Measurements from ENCODE around the gene GAPDHS. TPM values are rescaled to one million over a fixed set of nuclear protein-coding genes. Genes with fewer than 3 reads are reported as not detected.

Gene GAPDHS
- total RNA-seq, 3 donors from 2014 or later, result not detected

DNA sequence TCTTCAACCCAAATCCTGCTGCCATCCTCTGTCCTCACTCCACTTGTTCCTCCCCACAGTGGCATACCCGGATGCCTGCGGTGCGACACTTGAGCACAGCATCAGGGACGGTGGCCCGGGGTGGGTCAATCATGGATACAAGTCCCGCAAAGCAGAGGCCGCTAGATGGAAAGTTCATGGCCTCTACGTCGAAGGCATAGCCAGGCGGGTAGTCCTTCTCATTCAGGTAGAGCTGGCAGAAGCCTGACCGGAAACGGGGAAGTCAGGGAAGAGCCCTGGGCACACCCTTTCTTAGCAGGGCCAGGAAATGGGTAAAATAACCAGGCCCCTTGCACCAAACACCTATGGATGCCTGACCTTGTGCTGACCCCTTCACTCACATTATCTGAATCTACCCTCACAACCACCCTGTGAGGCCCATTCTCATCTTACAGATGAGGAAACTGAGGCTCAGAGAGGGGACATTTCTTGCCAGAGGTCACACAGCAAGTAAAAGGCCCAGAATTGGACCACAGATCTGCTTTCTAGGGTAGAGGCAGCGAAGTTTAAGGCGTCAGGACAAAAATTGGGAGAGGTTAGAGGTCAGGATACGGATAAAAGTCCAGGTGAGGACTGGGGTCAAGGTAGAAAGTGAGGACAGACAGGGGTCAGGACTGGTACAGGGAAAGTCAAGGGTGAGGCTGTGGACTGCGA, 23.7 kb downstream of the GAPDHS start:
- Histone ChIP-seq H3K4me3 (no peak overlapping the region), H3K36me3 (ENCODE audit: low read depth) (no peaks in the 10 kb centered on the region), H3K9me3 (no peaks in the 10 kb centered on the region), H3K4me1 (ENCODE audit: low read depth) (peaks cover 5% of the 10 kb centered on the region)
- TF ChIP-seq, protein P1, sequence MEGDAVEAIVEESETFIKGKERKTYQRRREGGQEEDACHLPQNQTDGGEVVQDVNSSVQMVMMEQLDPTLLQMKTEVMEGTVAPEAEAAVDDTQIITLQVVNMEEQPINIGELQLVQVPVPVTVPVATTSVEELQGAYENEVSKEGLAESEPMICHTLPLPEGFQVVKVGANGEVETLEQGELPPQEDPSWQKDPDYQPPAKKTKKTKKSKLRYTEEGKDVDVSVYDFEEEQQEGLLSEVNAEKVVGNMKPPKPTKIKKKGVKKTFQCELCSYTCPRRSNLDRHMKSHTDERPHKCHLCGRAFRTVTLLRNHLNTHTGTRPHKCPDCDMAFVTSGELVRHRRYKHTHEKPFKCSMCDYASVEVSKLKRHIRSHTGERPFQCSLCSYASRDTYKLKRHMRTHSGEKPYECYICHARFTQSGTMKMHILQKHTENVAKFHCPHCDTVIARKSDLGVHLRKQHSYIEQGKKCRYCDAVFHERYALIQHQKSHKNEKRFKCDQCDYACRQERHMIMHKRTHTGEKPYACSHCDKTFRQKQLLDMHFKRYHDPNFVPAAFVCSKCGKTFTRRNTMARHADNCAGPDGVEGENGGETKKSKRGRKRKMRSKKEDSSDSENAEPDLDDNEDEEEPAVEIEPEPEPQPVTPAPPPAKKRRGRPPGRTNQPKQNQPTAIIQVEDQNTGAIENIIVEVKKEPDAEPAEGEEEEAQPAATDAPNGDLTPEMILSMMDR (IDR thresholded peaks at IDR 0.05), result no peak
- intact Hi-C loops (cut with DNase I, micrococcal nuclease), result no loop called here
- DNase-seq, result no peak
- no peak for ATAC-seq

DNA sequence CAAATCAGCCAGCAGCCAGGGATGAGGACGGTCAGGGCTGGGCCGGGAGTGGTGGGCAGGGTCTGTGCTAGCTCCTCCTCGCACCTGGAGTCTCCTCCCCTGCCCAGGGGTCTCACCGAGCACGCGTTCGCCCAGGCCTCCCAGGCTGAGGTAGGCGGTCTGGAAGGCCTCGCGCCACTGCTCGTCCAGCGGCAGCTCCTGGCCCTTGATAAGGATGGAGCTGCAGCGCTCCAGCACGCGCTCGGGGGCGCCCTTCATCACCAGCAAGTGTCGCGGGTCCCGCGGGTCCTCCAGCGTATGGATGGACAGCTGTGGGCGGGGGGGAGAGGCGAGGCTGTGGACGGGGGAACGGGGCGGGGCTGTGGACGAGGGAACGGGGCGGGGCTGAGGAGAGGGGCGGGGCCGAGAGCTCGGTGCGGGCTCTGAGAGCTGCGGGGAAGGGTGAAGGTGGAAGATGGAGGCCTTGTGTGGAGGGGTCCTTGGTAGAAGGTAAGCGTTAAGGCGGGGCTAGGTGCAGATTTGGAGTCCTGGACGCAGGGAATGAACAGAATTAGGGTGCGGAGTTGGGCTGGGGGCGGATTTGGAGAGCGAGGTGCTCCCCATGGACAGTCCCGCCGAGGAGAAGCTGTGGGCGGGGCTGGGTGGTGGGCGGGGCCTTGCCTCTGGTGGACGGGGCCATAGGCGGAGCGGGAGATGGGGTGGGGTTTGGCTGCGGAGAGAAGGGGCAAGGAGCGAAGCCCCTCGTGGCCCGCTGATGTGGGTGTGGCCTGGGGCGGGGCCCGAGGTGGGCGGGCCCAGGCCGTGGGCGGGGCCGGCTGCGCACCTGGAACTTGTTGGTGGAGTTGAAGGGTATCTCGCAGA, 24.5 kb downstream of the GAPDHS start:
- TF ChIP-seq, protein P1 (IDR thresholded peaks at IDR 0.05), result no peak
- intact Hi-C loops (cut with DNase I, micrococcal nuclease), result no loop called here

DNA sequence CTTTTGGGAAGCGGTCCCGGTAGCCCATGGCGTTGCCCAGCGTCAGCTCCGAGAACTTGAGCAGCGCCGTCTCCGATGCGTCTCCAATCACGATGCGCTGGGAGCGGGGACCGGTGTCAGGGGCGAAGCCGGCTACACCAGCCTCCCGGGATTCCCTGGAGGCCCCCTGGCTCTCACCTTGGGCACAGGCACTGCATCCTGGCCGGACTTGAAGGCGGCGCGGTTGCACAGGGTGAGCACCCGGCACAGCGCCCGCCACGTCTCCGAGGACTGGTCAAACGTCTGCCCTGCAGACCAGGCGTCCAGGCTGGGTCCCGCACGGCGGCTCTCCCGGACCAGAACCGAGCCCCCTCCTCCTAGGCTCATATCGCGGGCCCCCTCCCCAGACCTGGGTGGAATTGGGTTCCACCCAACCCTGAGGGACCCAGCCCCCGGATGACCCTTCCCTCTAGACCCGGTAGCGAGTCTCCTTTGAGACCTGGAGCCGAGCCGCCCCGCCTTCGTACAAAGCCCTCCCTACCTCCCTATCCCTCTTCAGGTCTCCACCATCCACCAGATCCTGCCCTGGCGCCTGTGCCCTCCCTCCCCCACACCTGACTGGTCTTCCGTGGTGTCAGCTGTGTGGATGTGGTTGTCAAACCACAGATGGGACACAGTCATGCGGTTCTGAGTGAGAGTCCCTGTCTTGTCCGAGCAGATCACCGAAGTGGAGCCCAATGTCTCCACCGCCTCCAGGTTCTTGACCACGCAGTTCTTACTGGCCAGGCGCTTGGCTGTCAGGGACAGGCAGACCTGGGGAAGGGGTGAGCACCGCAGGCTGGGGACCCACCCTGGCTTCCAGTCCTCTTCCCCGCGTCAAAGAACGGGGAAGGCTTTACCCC, 25.4 kb downstream of the GAPDHS start:
- ATAC-seq (no peak), DNase-seq (no peak)
- peaks cover 5% of the 10 kb centered on the region for H3K4me1 ChIP-seq (ENCODE audit: low read depth)
- H3K36me3 ChIP-seq (ENCODE audit: low read depth), result no peaks in the 10 kb centered on the region
- intact Hi-C loops (cut with DNase I, micrococcal nuclease), result no loop called here
- TF ChIP-seq, protein P1 (IDR thresholded peaks at IDR 0.05), result no peak
- H3K4me3 ChIP-seq, result no peak overlapping the region
- no peaks in the 10 kb centered on the region for H3K9me3 ChIP-seq

More for the DNA sequence above, 24.5 kb downstream of the GAPDHS start:
- H3K4me1 ChIP-seq (ENCODE audit: low read depth), result peaks cover 5% of the 10 kb centered on the region
- no peaks in the 10 kb centered on the region for H3K36me3 ChIP-seq (ENCODE audit: low read depth)
- no peaks in the 10 kb centered on the region for H3K9me3 ChIP-seq
- DNase-seq (peak in 2 of 3 donors; percentile 65 to 69), ATAC-seq (peak; percentile 48)
- no peak overlapping the region for H3K4me3 ChIP-seq

DNA sequence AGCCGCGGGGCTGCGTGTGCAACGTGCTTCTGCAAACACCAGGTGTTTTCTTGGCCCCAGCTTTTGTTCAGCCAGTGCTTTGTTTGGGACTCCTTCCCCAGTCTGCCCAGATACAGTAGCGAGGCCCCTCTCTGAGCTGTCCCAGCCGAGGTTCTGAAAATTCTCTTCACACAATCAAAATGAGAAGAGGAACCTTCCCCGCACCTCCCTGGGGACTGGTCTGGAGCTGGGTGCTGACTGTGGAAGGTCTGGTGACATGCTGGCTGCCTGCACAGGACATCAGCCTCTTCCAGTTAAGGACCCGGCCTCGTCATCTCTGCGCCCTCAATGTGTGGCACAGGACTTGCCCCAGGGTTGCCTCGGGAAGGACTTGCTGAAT, 26.0 kb downstream of the GAPDHS start:
- Histone ChIP-seq H3K36me3 (ENCODE audit: low read depth) (no peaks in the 10 kb centered on the region), H3K9me3 (no peaks in the 10 kb centered on the region), H3K4me1 (ENCODE audit: low read depth) (peaks cover 5% of the 10 kb centered on the region), H3K4me3 (no peak overlapping the region)
- intact Hi-C loops (cut with DNase I, micrococcal nuclease), result no loop called here
- DNase-seq (no peak), ATAC-seq (no peak)
- TF ChIP-seq, protein P1 (IDR thresholded peaks at IDR 0.05), result no peak

DNA sequence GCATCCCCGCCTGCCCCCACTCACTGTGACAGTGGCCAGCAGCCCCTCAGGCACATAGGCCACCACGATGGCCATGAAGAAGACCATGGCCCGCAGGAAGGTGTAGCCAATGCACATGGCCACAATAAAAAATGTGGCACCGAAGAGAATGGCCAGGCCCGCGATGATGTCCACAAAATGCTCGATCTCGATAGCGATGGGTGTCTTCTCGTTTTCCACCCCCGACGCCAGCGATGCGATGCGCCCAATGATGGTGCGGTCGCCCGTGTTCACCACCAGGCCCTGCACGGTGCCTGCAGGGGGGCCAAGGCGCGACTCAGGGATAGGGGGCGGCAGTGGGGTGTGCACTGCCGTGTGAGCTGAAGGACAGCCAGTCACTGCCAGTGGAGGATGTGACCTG, 26.5 kb downstream of the GAPDHS start:
- peaks cover 5% of the 10 kb centered on the region for H3K4me1 ChIP-seq (ENCODE audit: low read depth)
- DNase-seq (no peak), ATAC-seq (no peak)
- intact Hi-C loops (cut with DNase I, micrococcal nuclease), result no loop called here
- no peaks in the 10 kb centered on the region for H3K9me3 ChIP-seq
- H3K36me3 ChIP-seq (ENCODE audit: low read depth), result no peaks in the 10 kb centered on the region
- H3K4me3 ChIP-seq, result no peak overlapping the region
- TF ChIP-seq, protein P1 (IDR thresholded peaks at IDR 0.05), result no peak

Data from mucosa of descending colon (tissue), 3 donors.